Prostate gland (tissue), 2 donors: ENCODE data around the gene RIT2.
"Not testable (repeated sequence)": the region's sequence is repeated elsewhere in the genome, so short reads cannot be mapped to it uniquely, and the experiment has no call there.

Experiments
- CTCF ChIP-seq, 4 experiments: fragments of 200-600 bp in 2 of 4; fragments of 450-650 bp in 2 of 4; sonication (generic) in 2 of 4; IDR thresholded peaks; 1 replicate in 3 of 4; 2 replicates in 1 of 4; pipeline ENCODE4 v1.5.1; 2016 to 2019; ENCODE audit warnings: antibody characterized with exemption in 4 of 4, mild to moderate bottlenecking in 2 of 4, moderate library complexity in 2 of 4
- POLR2A ChIP-seq: fragments of 450-650 bp; IDR thresholded peaks from one replicate; pipeline ENCODE4 v1.6.1; 2016; ENCODE audit warnings: antibody characterized with exemption, mild to moderate bottlenecking

- not testable (repeated sequence) for TF ChIP-seq POLR2A; CTCF (IDR thresholded peaks at IDR 0.05)
These were observed 320.2 kb downstream of the RIT2 start for GRCh38 chr18:42795213-42795789.
